ENCODE results near the gene TRNP1. TPM values are rescaled to one million over a fixed set of nuclear protein-coding genes. Genes with fewer than 3 reads are reported as not detected.

The TRNP1 gene
- polyA plus RNA-seq = 11.0 and 17.2 TPM in 2 replicates
- 5.6 and 7.2 TPM in 2 replicates for polyA minus RNA-seq

GRCh38 chr1:26993237-26994019 lies at the start of gene TRNP1:
Gene TRNP1 (plus strand): TSS chr1:26993692. CDS start chr1:26993787, 95 bp downstream.
- no peak within 1 kb of the TSS for H3K27ac ChIP-seq (ENCODE audit: low read length)
- H3K9me3 ChIP-seq (ENCODE audit: low read length) = no peaks in the 10 kb centered on the region
- H3K9ac ChIP-seq (ENCODE audit: low read length) = peak within 1 kb of the TSS; percentile 70
- H4K20me1 ChIP-seq (ENCODE audit: insufficient read depth) = no peaks in the 10 kb centered on the region
- peak within 1 kb of the TSS; percentile 89 for H3K4me3 ChIP-seq (ENCODE audit: low read length)
- no peaks in the 10 kb centered on the region for H3K36me3 ChIP-seq (ENCODE audit: insufficient read depth, low read length)
- TF ChIP-seq EP300 (conservative IDR thresholded peaks at IDR 0.05; ENCODE audit: poor library complexity, severe bottlenecking) (no peak), POLR2AphosphoS5 (IDR thresholded peaks at IDR 0.05) (peak; percentile 82)
- no peaks in the 10 kb centered on the region for H3F3A ChIP-seq (ENCODE audit: insufficient read depth, low read length, poor library complexity, severe bottlenecking)
- H3K4me2 ChIP-seq (ENCODE audit: low read length) = peak within 1 kb of the TSS; percentile 52
- no peaks in the 10 kb centered on the region for H3K79me2 ChIP-seq (replicated peaks; ENCODE audit: insufficient read depth, low read length)
- H3K9me2 ChIP-seq (ENCODE audit: insufficient read depth, low read length) = no peaks in the 10 kb centered on the region
- H2AFZ ChIP-seq (ENCODE audit: low read depth, low read length) = no peak within 1 kb of the TSS
- peaks cover 32% of the 10 kb centered on the region for H3K27me3 ChIP-seq (ENCODE audit: insufficient read depth, low read depth, low read length)

GRCh38 chr1:26945138-26945537 lies 48.4 kb upstream of the TRNP1 start:
- no peaks in the 10 kb centered on the region for H3K79me2 ChIP-seq (replicated peaks; ENCODE audit: insufficient read depth, low read length)
- no peak overlapping the region for H3K4me3 ChIP-seq (ENCODE audit: low read length)
- no peaks in the 10 kb centered on the region for H4K20me1 ChIP-seq (ENCODE audit: insufficient read depth)
- H3K9me2 ChIP-seq (ENCODE audit: insufficient read depth, low read length) = no peaks in the 10 kb centered on the region
- no peak overlapping the region for H3K9ac ChIP-seq (ENCODE audit: low read length)
- H3K27me3 ChIP-seq (ENCODE audit: insufficient read depth, low read depth, low read length) = no peaks in the 10 kb centered on the region
- H2AFZ ChIP-seq (ENCODE audit: low read depth, low read length) = no peak overlapping the region
- TF ChIP-seq TAF1 (IDR thresholded peaks at IDR 0.05; ENCODE audit: low read depth) = no peak
- TF ChIP-seq RAD21 (conservative IDR thresholded peaks at IDR 0.05) = no peak
- no peak for TF ChIP-seq EZH2 (IDR thresholded peaks at IDR 0.05; ENCODE audit: borderline replicate concordance, insufficient read depth, low read length, poor library complexity, severe bottlenecking)
- TF ChIP-seq MXI1 (conservative IDR thresholded peaks at IDR 0.05; ENCODE audit: poor library complexity, severe bottlenecking) = no peak
- no peak for TF ChIP-seq EP300 (conservative IDR thresholded peaks at IDR 0.05; ENCODE audit: poor library complexity, severe bottlenecking)
- TF ChIP-seq SMC3 (conservative IDR thresholded peaks at IDR 0.05; ENCODE audit: poor library complexity) = no peak
- TF ChIP-seq POLR2AphosphoS5 (IDR thresholded peaks at IDR 0.05) = no peak
- TF ChIP-seq CTCF (IDR thresholded peaks at IDR 0.05; ENCODE audit: poor library complexity, severe bottlenecking) = no peak
- no peak for TF ChIP-seq REST (IDR thresholded peaks at IDR 0.05; ENCODE audit: borderline replicate concordance)
- H3K4me2 ChIP-seq (ENCODE audit: low read length) = no peak overlapping the region
- no peaks in the 10 kb centered on the region for H3K36me3 ChIP-seq (ENCODE audit: insufficient read depth, low read length)
- H3F3A ChIP-seq (ENCODE audit: insufficient read depth, low read length, poor library complexity, severe bottlenecking) = no peaks in the 10 kb centered on the region
- no peak overlapping the region for H3K27ac ChIP-seq (ENCODE audit: low read length)
- no peaks in the 10 kb centered on the region for H3K9me3 ChIP-seq (ENCODE audit: low read length)
